GM19468 (cell line): ENCODE measurements around the gene RYR2.
"Not testable (repeated sequence)": the region's sequence is repeated elsewhere in the genome, so short reads cannot be mapped to it uniquely, and the experiment has no call there.

Experiments used
- ATAC-seq: cut with Tn5 transposase; IDR thresholded peaks from one replicate; pipeline ENCODE4 v1.9.1; 2021; ENCODE audit warnings: mild to moderate bottlenecking, moderate library complexity, moderate number of reproducible peaks; ENCODE audit not compliant: unreplicated experiment; ENCODE audit errors: extremely low read depth

The RYR2 gene

GRCh38 chr1:237070519-237070918, 28.5 kb downstream of the RYR2 start:
- ATAC-seq = no peak

- ATAC-seq = no peak
Measured at GRCh38 chr1:237071641-237072420, 29.8 kb downstream of the RYR2 start.

GRCh38 chr1:237074371-237075117, 32.6 kb downstream of the RYR2 start:
- no peak for ATAC-seq

GRCh38 chr1:237084341-237085077, 42.5 kb downstream of the RYR2 start:
- ATAC-seq = no peak

- ATAC-seq = no peak
Measured at GRCh38 chr1:237091691-237092090, 49.7 kb downstream of the RYR2 start.

GRCh38 chr1:237093691-237094090, 51.7 kb downstream of the RYR2 start:
- no peak for ATAC-seq

GRCh38 chr1:237098541-237098940, 56.6 kb downstream of the RYR2 start:
- ATAC-seq = no peak

GRCh38 chr1:237103021-237103420, 61.0 kb downstream of the RYR2 start:
- no peak for ATAC-seq

GRCh38 chr1:237104096-237104495, 62.1 kb downstream of the RYR2 start:
- ATAC-seq = no peak

GRCh38 chr1:237105826-237106225, 63.8 kb downstream of the RYR2 start:
- no peak for ATAC-seq

- ATAC-seq = no peak
Measured at GRCh38 chr1:237108297-237109040, 66.5 kb downstream of the RYR2 start.

- ATAC-seq = no peak
Measured at GRCh38 chr1:237111807-237112206, 69.8 kb downstream of the RYR2 start.

GRCh38 chr1:237112663-237113062, 70.7 kb downstream of the RYR2 start:
- no peak for ATAC-seq

- ATAC-seq = no peak
Measured at GRCh38 chr1:237115035-237115434, 73.1 kb downstream of the RYR2 start.

GRCh38 chr1:237119091-237119490, 77.1 kb downstream of the RYR2 start:
- ATAC-seq = no peak

GRCh38 chr1:237120683-237121082, 78.7 kb downstream of the RYR2 start:
- no peak for ATAC-seq

GRCh38 chr1:237124856-237125462, 83.0 kb downstream of the RYR2 start:
- ATAC-seq = no peak

- ATAC-seq = no peak
Measured at GRCh38 chr1:237126180-237126579, 84.2 kb downstream of the RYR2 start.

GRCh38 chr1:237127301-237127700, 85.3 kb downstream of the RYR2 start:
- ATAC-seq = not testable (repeated sequence)

GRCh38 chr1:237133921-237134320, 91.9 kb downstream of the RYR2 start:
- ATAC-seq = no peak
